ENCODE results near the gene CUTC.
"Not testable (repeated sequence)": the region's sequence is repeated elsewhere in the genome, so short reads cannot be mapped to it uniquely, and the experiment has no call there.

Gene CUTC

DNA sequence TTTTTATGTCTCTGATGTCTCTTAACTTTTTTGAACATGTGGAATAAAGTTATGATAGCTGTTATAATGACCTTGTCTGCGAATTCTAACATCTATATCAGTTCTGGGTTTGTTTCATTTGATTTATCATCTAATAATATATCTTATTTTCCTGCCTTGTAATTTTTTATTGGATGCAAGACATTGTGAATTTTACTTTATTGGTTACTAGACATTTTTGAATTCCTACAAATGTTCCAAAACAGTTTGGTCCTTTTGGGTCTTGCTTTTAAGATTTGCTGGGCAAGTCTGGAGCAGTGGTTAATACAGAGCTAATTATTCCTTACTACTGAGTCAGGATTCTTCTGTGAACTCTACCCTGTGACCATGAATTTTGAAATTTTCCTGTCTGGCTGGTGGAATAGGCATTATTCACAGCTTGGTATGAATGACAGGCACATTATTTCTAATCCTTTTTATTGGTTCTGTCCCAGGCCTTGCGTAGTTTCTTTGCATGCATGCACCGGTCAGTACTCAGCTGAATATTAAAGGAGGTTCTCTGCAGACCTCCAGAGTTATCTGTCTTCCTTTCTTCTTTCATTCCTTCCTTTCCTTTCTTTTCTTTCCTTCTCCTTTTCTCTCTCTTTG, 9.0 kb downstream of the CUTC start:
- DNase-seq, result no peak
- intact Hi-C loops (cut with DNase I), result no loop called here

DNA sequence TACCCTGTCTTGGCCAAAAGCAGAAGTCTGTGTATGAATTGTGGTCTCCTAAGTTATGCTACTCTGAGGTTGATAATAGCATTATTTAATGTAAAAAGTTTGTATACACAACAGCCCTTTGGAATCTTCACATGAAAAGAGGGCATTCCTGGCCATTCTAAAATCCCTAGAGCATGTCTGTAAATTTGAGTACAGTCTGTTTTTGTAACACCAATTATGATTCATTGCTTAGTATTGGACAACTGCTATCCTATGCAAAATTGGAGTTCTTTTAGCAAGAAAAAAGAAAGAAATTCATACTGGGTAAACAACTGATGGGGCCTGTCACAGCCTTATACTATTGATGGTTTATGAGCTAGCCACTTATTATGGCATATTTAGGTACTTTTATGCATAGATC, 10.2 kb downstream of the CUTC start:
- DNase-seq, result no peak
- intact Hi-C loops (cut with DNase I), result no loop called here

GRCh38 chr10:99742701-99743100, 10.7 kb downstream of the CUTC start:
- no peak for DNase-seq
- intact Hi-C loops (cut with DNase I), result no loop called here

DNA sequence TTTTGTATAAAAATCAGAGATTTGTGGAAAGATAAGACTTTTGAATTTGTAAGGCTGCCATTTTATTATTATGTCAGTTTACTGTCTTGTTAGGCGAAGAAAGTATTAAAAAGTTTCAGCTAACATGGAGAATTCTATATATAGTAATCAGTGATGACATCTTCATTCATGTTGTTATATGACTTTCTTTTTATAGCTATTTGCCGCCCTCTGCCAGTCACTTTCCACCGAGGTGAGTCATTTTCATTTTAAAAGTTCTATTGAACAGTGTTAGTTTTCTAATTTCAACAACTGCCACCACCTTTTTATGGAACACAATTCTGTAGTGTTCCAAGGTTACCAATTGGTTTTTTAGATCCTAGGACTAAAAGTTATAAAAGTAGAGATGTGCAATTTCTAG, 11.8 kb downstream of the CUTC start:
- no peak for DNase-seq
- intact Hi-C loops (cut with DNase I), result no loop called here

DNA sequence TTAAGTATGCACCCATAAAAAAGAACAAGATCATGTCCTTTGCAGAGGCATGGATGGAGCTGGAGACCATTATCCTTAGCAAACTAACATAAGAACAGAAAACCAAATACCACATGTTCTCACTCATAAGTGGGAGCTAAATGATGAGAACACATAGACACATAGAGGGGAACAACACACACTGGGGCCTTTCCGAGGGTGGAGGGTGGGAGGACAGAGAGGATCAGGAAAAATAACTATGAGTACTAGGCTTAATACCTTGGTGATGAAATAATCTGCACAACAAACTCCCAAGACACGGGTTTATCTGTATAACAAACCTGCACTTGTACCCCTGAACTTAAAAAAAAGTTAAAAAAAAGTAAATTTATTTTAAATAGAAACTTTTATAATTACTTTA, 14.1 kb downstream of the CUTC start:
- intact Hi-C loops (cut with DNase I); DNase-seq: not testable (repeated sequence)

DNA sequence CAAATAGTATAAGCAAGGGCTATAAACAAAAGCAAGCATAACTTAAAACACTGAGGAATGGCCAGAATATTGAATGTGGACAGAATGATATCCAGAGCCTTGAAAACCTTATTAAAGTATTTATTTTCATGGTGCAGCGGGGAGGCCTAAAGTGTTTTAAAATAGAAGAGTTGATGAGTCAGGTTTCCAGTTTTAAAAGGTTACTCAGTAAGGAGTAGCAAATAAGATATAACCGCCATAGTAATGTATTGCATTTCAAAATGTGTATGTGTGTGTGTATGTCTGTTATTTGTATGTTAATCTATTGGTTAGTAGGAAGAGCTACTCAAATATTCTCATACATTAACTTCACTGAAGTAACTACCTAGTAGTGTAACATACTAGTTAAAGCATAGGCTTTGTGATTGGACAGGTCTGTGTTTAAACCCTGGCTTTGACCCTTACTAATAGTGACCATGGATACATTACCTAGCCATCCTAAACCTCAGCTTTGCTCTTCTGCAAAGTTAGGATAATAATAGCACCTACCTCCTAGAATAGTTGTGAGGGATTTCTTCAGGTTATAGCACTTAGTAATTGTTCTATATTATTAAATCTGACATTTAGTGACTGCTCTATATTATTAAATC, 16.9 kb downstream of the CUTC start:
- DNase-seq, result no peak

GRCh38 chr10:99750641-99751040, 18.6 kb downstream of the CUTC start:
- intact Hi-C loops (cut with DNase I), result no loop called here
- no peak for DNase-seq

More for the DNA sequence above, 16.9 kb downstream of the CUTC start:
- intact Hi-C loops (cut with DNase I), result no loop called here

GRCh38 chr10:99754670-99755069, 22.6 kb downstream of the CUTC start:
- intact Hi-C loops (cut with DNase I), result no loop called here
- no peak for DNase-seq

DNA sequence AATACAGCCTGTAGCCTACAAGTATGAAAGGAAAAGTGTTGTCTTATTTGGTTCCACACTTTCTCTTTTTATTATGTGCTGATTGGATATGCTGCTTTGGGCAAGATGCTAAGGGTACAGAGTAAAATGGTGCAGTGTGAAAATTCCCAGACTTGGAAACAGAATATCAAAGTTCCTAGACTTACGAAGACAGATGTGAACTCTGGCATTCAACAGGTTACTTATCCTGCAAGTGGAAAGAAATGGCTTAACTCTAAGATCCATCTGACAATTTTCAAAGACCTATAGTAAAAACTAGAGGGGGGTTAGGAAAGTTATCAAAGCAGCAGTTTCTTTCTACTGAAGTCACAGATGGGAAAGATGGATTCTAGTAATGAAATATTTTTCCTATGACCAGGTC, 24.1 kb downstream of the CUTC start:
- no peak for DNase-seq
- intact Hi-C loops (cut with DNase I), result no loop called here

GRCh38 chr10:99758211-99758891, 26.3 kb downstream of the CUTC start:
- intact Hi-C loops (cut with DNase I), result no loop called here
- DNase-seq, result no peak

GRCh38 chr10:99760321-99760720, 28.3 kb downstream of the CUTC start:
- intact Hi-C loops (cut with DNase I), result no loop called here
- DNase-seq, result no peak

DNA sequence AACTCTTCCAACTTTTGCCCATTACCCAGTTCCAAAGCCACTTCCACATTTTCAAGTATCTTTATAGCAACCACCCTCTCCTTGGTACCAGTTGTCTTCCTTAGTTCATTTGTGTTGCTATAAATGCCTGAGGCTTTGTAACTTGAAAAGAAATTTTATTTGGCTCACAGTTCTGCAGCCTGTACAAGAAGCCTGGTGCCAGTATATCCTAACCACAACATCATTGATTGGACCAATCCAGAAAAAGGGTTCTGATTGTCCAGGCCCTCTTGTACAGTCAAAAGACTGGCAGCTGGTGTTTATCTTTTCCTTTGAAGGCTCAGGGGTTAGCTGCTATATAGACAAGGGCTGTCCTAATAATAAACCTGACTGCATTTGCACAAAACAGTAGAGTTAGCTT, 29.3 kb downstream of the CUTC start:
- intact Hi-C loops (cut with DNase I), result no loop called here
- no peak for DNase-seq

- intact Hi-C loops (cut with DNase I), result no loop called here
- DNase-seq, result no peak
These were observed 33.8 kb downstream of the CUTC start for GRCh38 chr10:99765672-99766301.

DNA sequence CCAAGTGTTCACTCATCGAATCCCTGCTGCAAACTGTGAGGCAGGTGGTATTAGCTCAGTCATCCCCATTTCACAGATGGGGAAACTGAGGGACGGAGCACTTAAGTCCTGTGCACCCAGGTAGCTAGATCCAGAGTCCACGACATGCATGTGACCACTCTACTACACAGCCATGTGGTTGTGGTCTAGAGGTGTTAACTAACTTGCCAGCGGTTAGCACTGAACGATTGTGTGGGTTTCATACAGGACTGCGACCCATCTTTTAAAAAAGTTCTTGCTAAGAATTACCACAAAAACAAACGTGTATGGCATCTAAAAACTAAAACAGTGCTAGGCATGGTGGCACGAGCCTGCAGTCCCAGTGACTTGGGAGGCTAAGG, 34.3 kb downstream of the CUTC start:
- no peak for DNase-seq
- intact Hi-C loops (cut with DNase I), result no loop called here

GRCh38 chr10:99767901-99768300, 35.9 kb downstream of the CUTC start:
- DNase-seq, result no peak
- intact Hi-C loops (cut with DNase I), result no loop called here

GRCh38 chr10:99768556-99768955, 36.5 kb downstream of the CUTC start:
- intact Hi-C loops (cut with DNase I), result no loop called here
- no peak for DNase-seq

DNA sequence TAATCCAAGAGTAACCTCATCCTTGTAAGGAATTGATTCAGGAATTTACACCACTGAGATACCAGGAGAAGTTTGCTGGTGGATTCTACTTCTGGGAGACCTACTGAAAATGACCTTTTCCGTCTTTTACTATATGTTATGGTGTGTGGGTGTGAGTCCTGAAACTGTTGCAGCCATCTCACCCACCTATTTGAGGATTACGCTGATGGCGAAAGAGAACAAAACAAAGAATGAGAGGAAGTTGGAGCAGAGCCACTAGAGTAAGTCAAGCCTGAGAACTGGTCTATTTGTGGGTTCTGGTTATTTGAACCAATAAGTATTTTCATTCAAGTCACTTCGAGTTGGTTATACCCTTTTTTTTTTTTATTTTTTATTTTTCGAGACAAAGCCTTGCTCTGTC, 37.7 kb downstream of the CUTC start:
- DNase-seq, result no peak
- intact Hi-C loops (cut with DNase I), result no loop called here

GRCh38 chr10:99770408-99771045, 38.5 kb downstream of the CUTC start:
- intact Hi-C loops (cut with DNase I), result no loop called here
- DNase-seq, result no peak

DNA sequence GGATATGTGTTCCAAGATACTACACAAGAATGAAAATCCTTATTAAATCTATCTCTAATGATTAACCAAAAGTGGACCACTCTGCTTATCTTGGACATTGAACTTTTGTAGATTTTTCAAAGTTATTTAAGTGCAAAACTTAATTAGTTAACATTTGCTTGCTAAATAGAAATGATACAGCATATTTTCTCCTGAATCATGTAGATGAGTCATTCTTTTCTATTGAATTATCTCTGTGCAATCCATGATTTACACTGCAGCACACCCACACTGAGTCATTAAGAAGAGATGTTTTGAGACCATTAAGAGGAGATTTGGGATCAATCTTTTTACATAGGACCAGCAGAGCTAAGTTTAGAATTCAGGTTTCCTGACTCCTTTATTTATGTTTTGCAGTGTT, 43.8 kb downstream of the CUTC start:
- DNase-seq, result no peak
- intact Hi-C loops (cut with DNase I), result no loop called here

- intact Hi-C loops (cut with DNase I), result no loop called here
- DNase-seq, result no peak
These were observed 46.1 kb downstream of the CUTC start for GRCh38 chr10:99777918-99778714.
